SU-DHL-6 (cell line): ENCODE data around the gene LARP1B.

Source experiments
- CTCF ChIP-seq: fragments of 200-600 bp; sonication (generic); IDR thresholded peaks from one replicate; pipeline ENCODE4 v1.5.1; 2017; ENCODE audit warnings: antibody characterized with exemption, mild to moderate bottlenecking, low read length, moderate library complexity; ENCODE audit not compliant: insufficient read depth, poor library complexity, severe bottlenecking
- EZH2phosphoT487 ChIP-seq: fragments of 200-600 bp; sonication (generic), shearing (Covaris generic); conservative IDR thresholded peaks from 2 replicates; pipeline ENCODE4 v1.6.1; 2018; ENCODE audit warnings: mild to moderate bottlenecking, antibody characterized with exemption, low read length, moderate library complexity, mixed read lengths

- TF ChIP-seq CTCF: no peak
- TF ChIP-seq EZH2phosphoT487: no peak
Measured at GRCh38 chr4:128159967-128160366, 98.9 kb downstream of the LARP1B start.
